T-helper 17 cell (primary cell): Measurements from ENCODE around the gene MAML3. TPM values are rescaled to one million over a fixed set of nuclear protein-coding genes. Genes with fewer than 3 reads are reported as not detected.

Experiments used
- ATAC-seq: fragments of 150-1000 bp; cut with Tn5 transposase; 2 replicates; pipeline ENCODE4 v1.10.0; 2021; ENCODE audit warnings: mild to moderate bottlenecking, moderate library complexity
- DNase-seq, 3 donors: peaks; one replicate each; pipeline versions ENCODE4 v3.0.0 to v3.0.0-alpha.2; 2020 to 2021
- H3K9me3 ChIP-seq: one replicate; pipeline ENCODE4 v1.7.0; 2013; ENCODE audit warnings: low read length, mild to moderate bottlenecking; ENCODE audit not compliant: control insufficient read depth, poor library complexity, severe bottlenecking
- H3K27ac Mint-ChIP-seq: one replicate; pipeline ENCODE4 v1.8.0; 2022; ENCODE audit warnings: mild to moderate bottlenecking, moderate library complexity, mixed read lengths
- H3K27me3 Mint-ChIP-seq: one replicate; pipeline ENCODE4 v1.8.0; 2022; ENCODE audit warnings: mixed read lengths
- H3K36me3 Mint-ChIP-seq: one replicate; pipeline ENCODE4 v1.8.0; 2022; ENCODE audit warnings: low read depth, mixed read lengths
- H3K4me1 Mint-ChIP-seq: one replicate; pipeline ENCODE4 v1.8.0; 2022; ENCODE audit warnings: mild to moderate bottlenecking, mixed read lengths
- H3K4me3 Mint-ChIP-seq: one replicate; pipeline ENCODE4 v1.8.0; 2022; ENCODE audit warnings: mild to moderate bottlenecking, moderate library complexity, mixed read lengths
- total RNA-seq, 4 donors: library from RNA in 2 of 4; stranded (reverse) in 2 of 4; gene quantifications; one replicate each; pipeline ENCODE4 v1.2.3 and lab custom pipeline; 2022 to 2026

The MAML3 gene
- total RNA-seq, 2 donors from 2014 or later = 1.1 to 4.2 TPM

GRCh38 chr4:139890816-139891215, 263.2 kb downstream of the MAML3 start:
- no peaks in the 10 kb centered on the region for H3K9me3 ChIP-seq
- no peaks in the 10 kb centered on the region for H3K36me3 Mint-ChIP-seq
- H3K4me1 Mint-ChIP-seq = no peaks in the 10 kb centered on the region
- ATAC-seq (no peak), DNase-seq (no peak)
- H3K27me3 Mint-ChIP-seq = no peaks in the 10 kb centered on the region
- H3K4me3 Mint-ChIP-seq = no peak overlapping the region
- H3K27ac Mint-ChIP-seq = no peak overlapping the region

- no peak overlapping the region for H3K27ac Mint-ChIP-seq
- H3K4me3 Mint-ChIP-seq = no peak overlapping the region
- H3K36me3 Mint-ChIP-seq = no peaks in the 10 kb centered on the region
- no peaks in the 10 kb centered on the region for H3K27me3 Mint-ChIP-seq
- no peaks in the 10 kb centered on the region for H3K4me1 Mint-ChIP-seq
- DNase-seq = no peak
- H3K9me3 ChIP-seq = no peaks in the 10 kb centered on the region
- ATAC-seq = no peak
Observed at GRCh38 chr4:139889901-139890300, 264.1 kb downstream of the MAML3 start.

DNA sequence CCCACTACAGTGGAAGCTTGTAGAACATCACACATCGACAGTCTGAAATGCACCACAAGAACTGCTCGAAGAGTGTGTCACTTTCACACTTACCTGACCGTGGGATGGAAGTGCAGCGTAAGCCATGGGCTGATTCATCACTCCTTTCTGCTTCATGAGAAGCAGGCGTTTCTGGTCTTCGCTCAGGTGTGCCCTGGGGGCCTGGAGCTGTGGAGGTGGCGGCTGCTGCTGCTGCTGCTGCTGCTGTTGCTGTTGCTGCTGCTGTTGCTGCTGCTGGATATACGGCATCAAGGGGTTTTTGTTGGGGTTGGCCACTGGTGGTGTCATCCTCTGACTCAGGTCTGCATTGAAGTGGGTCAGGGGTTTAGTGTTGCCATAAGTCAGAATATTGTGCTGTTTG, 264.7 kb downstream of the MAML3 start:
- no peaks in the 10 kb centered on the region for H3K27me3 Mint-ChIP-seq
- no peaks in the 10 kb centered on the region for H3K9me3 ChIP-seq
- no peaks in the 10 kb centered on the region for H3K4me1 Mint-ChIP-seq
- no peaks in the 10 kb centered on the region for H3K36me3 Mint-ChIP-seq
- ATAC-seq = no peak
- no peak overlapping the region for H3K4me3 Mint-ChIP-seq
- no peak overlapping the region for H3K27ac Mint-ChIP-seq
- no peak for DNase-seq

DNA sequence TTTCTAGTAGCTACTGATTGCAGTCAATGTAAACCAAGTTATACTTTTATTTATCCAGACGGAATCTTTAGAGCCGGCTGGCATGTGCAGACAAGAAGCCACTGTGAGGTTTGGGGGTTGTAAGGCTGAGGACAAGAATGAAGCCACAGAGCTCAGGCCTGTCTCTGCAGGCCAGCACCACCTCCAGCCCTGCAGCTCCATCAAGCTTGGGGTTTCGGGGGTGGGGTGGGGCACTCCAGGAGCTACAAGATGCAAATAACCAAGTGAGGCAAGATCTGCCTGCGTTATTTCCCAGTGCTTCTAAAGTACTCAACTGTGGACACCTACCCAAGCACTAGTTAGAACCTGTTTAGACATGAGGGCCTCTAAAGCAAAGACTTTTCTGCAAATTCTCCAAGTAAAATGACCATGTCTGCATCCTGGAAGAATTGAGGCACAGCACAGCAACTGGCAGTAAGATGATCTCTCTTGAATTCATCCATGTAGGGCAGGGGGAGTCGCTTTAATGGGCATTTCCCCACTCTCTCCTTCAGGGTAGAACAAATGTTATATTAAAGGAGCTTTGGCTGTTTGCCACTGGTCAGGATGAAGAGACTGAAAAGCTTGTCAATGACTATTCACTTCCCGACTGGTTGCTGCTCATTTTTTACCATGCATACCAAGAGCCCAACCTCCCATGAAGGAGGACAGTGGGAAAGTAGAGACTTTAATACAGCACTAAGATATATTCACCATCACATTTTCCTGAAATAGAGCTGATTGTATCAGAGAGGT, 265.8 kb downstream of the MAML3 start:
- DNase-seq (no peak), ATAC-seq (no peak)
- Mint-ChIP-seq H3K27ac (no peak overlapping the region), H3K4me3 (no peak overlapping the region), H3K4me1 (no peaks in the 10 kb centered on the region), H3K36me3 (no peaks in the 10 kb centered on the region), H3K27me3 (no peaks in the 10 kb centered on the region)
- H3K9me3 ChIP-seq = no peaks in the 10 kb centered on the region

- H3K27me3 Mint-ChIP-seq = no peaks in the 10 kb centered on the region
- DNase-seq (no peak), ATAC-seq (no peak)
- no peaks in the 10 kb centered on the region for H3K4me1 Mint-ChIP-seq
- no peaks in the 10 kb centered on the region for H3K9me3 ChIP-seq
- no peak overlapping the region for H3K4me3 Mint-ChIP-seq
- no peak overlapping the region for H3K27ac Mint-ChIP-seq
- peaks cover 3% of the 10 kb centered on the region for H3K36me3 Mint-ChIP-seq
Observed at GRCh38 chr4:139887376-139887802, 266.6 kb downstream of the MAML3 start.

- DNase-seq = no peak
- Mint-ChIP-seq H3K27ac (no peak overlapping the region), H3K4me1 (no peaks in the 10 kb centered on the region), H3K4me3 (no peak overlapping the region), H3K27me3 (no peaks in the 10 kb centered on the region), H3K36me3 (peaks cover 3% of the 10 kb centered on the region)
- no peaks in the 10 kb centered on the region for H3K9me3 ChIP-seq
- ATAC-seq = no peak
Observed at GRCh38 chr4:139886798-139887197, 267.2 kb downstream of the MAML3 start.

GRCh38 chr4:139884438-139884837, 269.5 kb downstream of the MAML3 start:
- ATAC-seq (no peak), DNase-seq (no peak)
- Mint-ChIP-seq H3K4me1 (no peaks in the 10 kb centered on the region), H3K27me3 (no peaks in the 10 kb centered on the region), H3K4me3 (no peak overlapping the region), H3K27ac (no peak overlapping the region), H3K36me3 (peaks cover 3% of the 10 kb centered on the region)
- H3K9me3 ChIP-seq = no peaks in the 10 kb centered on the region

GRCh38 chr4:139880841-139881240, 273.1 kb downstream of the MAML3 start:
- peaks cover 14% of the 10 kb centered on the region for H3K27me3 Mint-ChIP-seq
- H3K36me3 Mint-ChIP-seq = peaks cover 3% of the 10 kb centered on the region
- H3K4me3 Mint-ChIP-seq = no peak overlapping the region

DNA sequence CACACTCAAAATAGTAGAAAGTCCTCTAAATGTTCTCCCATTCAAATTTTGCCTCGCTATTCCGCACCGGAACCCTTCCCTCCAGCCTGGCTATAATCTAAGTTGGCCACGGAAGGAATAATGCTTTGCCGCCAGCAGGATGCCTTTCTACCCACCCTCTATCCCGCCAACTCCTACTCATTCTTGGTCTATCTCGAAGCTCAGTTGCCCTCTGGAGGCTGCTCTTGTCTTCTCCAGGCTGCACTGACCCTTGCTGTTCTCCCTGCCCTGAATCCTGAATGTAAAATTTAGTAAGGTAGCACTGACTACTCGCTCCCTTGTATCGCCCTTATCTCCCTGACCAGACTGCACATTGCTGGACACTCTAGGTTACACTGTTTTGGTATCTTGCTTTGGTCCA, 275.9 kb downstream of the MAML3 start:
- Mint-ChIP-seq H3K36me3 (peaks cover 3% of the 10 kb centered on the region), H3K27ac (no peak overlapping the region), H3K4me1 (no peaks in the 10 kb centered on the region), H3K4me3 (no peak overlapping the region), H3K27me3 (peaks cover 14% of the 10 kb centered on the region)
- H3K9me3 ChIP-seq = no peaks in the 10 kb centered on the region
- no peak for DNase-seq
- no peak for ATAC-seq

More at GRCh38 chr4:139880841-139881240, 273.1 kb downstream of the MAML3 start:
- no peak for ATAC-seq
- Mint-ChIP-seq H3K27ac (no peak overlapping the region), H3K4me1 (no peaks in the 10 kb centered on the region)
- DNase-seq = no peak
- no peaks in the 10 kb centered on the region for H3K9me3 ChIP-seq

DNA sequence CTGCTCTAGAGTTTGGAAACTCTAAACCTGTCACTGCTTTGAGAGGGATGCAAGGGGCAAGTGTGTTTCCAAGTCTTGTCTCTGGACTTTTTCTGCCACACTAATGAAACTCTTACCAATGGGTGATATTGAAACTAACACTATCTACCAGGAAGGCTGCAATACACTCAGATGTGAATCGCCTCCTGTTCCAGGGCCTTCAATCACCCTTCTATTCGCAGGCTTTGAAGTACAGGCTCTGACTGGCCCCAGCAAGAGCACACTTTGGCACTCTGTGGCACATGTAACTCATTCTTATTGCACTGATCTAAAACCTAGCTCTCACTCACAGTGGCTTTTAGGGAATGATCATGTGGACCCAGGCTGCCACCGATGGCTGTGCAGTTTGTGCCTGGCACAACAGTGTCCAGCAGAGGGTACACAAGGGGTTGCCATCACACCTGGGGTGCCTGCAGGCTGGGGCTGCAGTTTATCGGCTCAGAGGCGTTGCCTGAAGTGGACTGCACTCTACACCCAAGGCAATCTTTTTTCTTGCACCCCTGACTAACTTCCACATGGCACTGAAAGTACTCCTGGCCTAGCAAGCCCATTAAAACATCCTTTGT, 277.5 kb downstream of the MAML3 start:
- H3K4me1 Mint-ChIP-seq = no peaks in the 10 kb centered on the region
- peaks cover 16% of the 10 kb centered on the region for H3K27me3 Mint-ChIP-seq
- no peak overlapping the region for H3K4me3 Mint-ChIP-seq
- ATAC-seq (no peak), DNase-seq (no peak)
- H3K9me3 ChIP-seq = no peaks in the 10 kb centered on the region
- no peak overlapping the region for H3K27ac Mint-ChIP-seq
- H3K36me3 Mint-ChIP-seq = no peaks in the 10 kb centered on the region

DNA sequence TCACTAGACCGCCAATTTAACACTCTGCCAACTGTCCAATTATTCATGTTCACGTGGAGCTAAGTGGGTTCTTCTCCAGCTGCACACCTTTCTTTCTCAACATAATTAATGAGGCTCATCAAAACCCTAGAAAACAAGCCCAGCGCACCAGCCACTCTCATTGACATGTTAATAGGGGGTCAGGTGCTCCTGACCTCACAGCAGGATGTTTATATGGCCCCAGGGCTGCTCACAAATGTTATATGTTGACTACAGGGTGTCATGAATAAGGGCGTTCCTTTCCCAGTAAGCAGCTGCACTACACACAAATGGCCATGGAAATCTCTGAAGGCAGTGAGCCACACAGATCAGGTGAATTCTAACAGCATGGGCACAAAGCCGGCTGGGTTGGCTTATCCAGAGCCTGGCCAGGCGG, 278.6 kb downstream of the MAML3 start:
- peaks cover 21% of the 10 kb centered on the region for H3K27me3 Mint-ChIP-seq
- H3K9me3 ChIP-seq = no peaks in the 10 kb centered on the region
- H3K36me3 Mint-ChIP-seq = no peaks in the 10 kb centered on the region
- DNase-seq (no peak), ATAC-seq (no peak)
- H3K27ac Mint-ChIP-seq = no peak overlapping the region
- no peaks in the 10 kb centered on the region for H3K4me1 Mint-ChIP-seq
- no peak overlapping the region for H3K4me3 Mint-ChIP-seq

DNA sequence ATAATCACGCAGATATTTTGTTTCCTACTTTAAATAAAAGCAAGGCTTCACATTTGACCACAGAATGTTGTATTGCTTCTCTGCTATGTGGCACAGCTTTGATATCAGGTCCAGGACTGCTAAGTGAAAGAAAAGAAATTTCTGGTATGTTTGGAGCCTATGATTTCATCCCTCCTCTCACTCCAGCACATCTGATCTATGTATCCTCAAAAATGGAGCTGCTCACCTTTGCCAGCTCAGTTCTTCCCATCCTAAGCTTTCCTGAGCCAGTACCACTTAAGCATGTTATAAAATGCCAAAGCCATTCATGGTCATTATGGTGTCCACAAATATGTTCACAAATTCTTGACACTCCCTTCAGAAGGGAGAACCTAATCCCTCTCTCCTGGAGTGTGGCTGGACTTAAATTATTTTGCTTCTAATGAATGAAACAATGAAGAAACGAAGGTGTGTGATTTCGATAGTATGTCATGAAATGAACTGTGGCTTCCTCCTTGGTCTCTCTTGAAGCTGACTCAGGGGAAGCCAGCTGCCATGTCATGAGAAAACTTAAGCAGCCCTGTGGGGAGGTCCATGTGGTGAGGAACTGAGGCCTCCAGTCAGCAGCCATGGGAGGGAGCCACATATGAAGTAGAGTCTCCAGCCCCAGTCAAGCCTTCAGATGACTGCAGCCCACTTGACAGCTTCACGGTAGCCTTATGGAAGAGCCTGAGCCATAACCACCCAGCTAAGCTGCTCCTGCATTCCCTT, 280.7 kb downstream of the MAML3 start:
- H3K4me1 Mint-ChIP-seq = no peaks in the 10 kb centered on the region
- no peak for ATAC-seq
- H3K27ac Mint-ChIP-seq = no peak overlapping the region
- no peak overlapping the region for H3K4me3 Mint-ChIP-seq
- DNase-seq = no peak
- no peaks in the 10 kb centered on the region for H3K9me3 ChIP-seq
- no peaks in the 10 kb centered on the region for H3K36me3 Mint-ChIP-seq
- H3K27me3 Mint-ChIP-seq = peaks cover 24% of the 10 kb centered on the region

- Mint-ChIP-seq H3K36me3 (no peaks in the 10 kb centered on the region), H3K27ac (no peak overlapping the region), H3K27me3 (peaks cover 19% of the 10 kb centered on the region), H3K4me3 (no peak overlapping the region), H3K4me1 (no peaks in the 10 kb centered on the region)
- ATAC-seq = peak; percentile 30
- H3K9me3 ChIP-seq = no peaks in the 10 kb centered on the region
- no peak for DNase-seq
Observed at GRCh38 chr4:139872274-139872673, 281.7 kb downstream of the MAML3 start.
